ENCODE data around the gene FYN.
A peak's percentile ranks its signal among the peaks of the same experiment; 100 is the strongest.

The FYN gene

DNA sequence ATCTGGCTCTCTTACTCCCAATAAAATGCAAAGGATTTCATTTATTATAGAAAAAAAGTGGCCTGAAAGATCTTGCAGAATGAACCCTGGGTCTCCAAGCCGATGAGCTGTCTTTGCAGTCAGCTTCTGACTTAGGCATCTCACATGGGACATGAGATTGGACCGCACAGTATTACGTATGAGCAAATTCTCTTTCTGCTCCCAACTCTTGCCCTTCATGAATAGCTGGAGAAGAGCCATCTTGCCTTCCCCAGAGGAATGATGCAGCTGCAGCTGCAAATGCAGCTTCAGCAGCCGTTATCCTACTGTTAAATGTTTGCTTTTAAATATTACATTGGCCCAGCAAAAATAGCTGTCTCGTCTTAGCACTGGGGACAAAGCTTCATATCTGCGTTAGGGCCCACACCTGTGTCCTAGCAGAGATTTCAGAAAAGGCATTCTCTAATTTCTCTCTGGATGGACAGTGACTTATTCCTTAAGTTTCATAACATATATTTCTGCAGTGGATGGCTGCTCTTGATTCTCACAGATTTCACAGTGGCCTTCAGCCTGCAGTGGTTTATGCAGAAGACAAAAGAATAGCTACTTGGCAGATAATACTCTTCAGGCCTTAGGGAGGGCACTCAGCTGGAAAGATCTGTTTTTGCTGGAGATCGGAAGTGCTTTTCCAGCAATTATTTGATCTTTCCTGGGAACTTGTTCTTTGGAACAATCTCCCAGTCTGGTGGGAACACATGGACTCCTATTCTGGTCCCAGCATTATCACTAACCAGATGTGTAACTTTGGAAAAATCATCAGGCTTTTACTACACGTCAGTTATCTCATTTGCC is 129.2 kb downstream of the FYN start:
- DNase-seq = peak; percentile 76

DNA sequence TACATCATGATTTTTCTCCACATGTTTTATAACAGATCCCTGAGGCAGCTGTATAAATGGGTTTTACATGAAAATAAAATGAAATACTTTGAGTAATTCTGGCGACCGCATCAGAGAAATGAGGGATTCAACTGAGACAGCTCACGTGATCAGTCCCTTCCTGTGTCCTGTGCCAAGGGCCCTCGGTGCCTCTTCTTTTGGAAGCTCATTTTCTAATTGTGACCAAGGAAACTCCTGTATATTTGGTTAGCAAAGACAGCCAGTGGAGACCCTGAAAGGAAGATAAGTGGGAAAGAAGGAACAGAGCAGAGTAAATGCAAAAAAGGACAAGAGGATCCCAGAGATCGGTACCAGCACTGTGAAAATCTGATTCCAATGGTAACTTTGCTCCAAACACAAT is 129.9 kb downstream of the FYN start:
- DNase-seq = peak; percentile 47

DNA sequence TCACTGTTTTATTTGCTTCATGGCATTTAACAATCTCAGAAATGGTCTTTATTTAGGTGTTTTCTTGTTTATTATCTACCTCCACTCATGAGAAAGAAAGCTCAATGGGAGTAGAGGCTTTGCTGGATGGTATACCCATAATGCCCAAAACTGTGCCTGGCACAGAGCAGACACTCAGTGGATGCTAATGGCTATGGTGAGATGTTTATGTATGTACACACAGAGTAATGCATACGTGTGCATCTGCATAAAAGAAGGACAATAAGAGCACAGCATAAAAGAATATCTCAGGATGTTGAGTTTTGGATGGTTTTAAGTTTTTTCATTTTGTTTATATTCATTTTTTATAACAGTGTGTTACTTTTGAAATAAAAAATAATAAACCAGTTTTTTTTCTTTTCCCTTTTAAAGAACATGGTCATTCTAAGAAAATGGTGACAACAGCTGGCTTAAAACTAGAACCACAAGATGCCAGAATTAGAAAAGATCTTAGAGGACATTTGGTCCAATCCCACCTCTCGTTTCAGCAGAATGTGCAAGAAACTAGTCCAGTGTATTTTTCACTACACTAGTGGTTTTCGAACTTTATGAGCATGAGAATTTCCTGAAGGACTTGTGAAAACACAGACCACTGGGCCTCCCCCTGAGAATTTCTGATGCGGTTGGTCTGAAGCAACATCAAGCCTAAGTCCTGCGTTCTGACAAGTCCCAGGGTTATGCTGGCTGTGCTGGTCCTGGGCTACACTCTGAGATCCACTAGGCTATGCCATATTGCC is 131.9 kb downstream of the FYN start:
- no peak for DNase-seq

DNA sequence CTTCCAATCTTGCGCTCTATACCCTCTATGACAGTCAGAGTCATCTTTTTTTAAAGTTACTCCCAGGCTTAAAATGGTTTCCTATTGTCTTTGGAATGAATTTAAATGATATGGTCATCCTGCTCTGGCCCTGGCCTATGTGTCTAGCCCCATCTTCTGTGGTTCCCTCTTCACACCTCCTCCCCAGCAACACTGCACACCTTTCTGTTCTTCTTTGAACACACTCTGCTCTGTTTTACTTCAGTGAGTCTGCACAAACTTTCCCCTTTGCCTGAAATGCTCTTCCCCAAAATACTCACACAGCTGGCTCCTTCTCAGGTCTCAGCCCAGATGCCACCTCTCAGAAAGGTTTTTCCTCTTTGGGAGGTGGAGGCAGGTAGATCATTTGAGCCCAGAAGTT is 132.7 kb downstream of the FYN start:
- DNase-seq = no peak

DNA sequence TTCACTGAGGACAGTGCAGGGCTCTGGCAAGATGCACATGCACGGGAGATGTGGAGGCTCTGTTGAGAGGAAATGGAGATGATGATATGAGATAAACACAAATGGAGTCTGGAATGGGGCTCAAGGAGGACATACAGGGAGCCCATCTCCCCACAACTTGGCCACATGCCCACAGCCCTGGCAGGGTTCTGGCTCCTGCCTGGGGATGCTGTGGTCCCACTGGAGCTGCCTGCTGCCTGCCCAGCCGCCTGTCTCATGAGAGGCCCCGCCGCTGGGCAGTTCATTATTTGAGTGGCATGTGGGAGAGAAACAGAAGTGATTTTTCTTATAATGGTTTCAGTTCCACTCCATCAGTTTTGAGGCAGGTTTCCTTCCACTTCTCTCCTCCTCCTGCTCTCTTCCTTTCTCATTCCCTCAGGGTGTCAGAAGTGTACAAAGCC is 134.0 kb downstream of the FYN start:
- no peak for DNase-seq

DNA sequence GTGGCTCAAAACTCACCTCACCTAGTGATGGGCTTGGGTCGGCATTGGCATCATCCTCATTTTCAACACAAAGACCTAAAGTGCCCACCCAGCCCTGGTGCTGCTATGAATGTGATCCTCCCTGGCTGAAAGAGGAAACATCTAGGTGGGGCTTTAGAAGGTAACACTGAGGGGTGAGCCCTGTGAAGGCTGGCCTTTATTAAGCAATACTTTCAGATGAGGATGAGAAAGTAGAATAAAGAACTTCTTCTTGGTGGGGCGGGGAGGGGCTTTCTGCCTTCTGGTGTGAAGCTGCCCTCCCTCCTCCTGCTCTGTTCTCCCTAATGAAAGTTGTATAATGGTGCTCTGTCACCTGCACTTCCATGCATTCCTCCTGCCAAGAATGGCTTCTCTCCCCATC is 134.6 kb downstream of the FYN start:
- DNase-seq = no peak

DNA sequence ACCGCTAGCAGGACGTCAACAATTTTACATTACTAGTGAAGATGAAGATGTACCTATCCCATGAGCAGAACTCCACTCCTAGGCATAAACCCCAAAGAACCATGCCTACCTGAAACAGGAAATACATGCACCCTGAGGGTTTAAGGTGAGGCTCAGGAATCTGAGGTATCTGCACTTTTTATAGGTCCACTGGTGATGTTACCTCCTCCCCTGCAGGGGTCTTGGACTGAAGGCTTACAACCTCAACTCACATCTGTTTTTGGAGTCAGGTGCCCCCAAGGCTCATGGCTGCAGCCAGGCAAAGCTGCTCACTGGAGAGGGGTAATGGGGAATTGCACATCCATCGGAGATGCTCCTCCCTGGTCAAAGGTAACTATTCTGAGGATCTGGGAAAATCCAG is 135.1 kb downstream of the FYN start:
- DNase-seq = no peak

DNA sequence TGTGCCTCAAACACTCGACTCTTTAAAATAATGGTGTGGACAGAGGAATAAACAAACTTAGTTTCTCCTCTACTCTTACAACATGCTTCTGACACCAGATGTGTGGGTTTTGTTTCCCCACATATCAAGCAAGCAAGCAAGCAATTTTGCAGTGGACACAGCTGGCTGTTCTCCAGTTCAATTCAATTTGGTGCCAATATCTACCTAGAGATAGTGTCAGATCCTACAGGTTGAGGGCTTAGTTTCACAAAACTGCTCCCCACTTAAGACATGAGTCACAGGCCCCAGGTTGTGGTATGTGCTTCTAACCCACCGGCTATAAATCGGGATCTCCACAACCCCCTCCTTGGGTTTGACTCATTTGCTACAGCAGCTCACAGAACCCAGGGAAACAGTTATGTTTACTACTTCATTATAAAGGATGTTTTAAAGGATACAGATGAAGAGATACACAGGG is 136.2 kb downstream of the FYN start:
- no peak for DNase-seq

DNA sequence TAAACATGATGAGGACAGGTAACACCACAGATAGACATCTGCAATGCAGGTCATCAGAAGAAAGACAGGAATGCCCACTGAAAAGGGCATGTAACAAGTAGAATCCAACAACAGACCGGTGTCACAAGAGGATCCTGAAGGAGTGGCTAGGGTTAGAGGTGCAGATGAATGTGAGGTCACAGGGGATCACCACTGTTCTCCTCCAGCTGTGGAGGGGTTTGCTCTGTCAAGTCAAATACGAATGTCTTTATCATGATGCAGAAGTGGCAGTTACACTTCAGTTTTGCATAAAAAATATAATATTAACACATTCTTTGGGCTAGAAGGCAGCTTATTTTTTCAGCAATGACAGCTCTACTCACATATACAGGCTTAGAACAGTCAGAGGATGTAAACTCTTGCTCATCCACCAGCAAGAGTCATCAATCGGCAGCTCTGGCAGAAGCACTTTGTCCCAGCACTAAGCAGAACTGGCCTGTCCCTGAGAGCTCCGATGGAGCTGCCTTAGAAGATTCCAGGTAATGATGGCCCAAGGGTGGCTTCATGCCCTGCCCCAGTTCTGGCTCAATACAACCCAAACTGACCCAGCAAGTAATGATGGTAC is 137.1 kb downstream of the FYN start:
- no peak for DNase-seq

DNA sequence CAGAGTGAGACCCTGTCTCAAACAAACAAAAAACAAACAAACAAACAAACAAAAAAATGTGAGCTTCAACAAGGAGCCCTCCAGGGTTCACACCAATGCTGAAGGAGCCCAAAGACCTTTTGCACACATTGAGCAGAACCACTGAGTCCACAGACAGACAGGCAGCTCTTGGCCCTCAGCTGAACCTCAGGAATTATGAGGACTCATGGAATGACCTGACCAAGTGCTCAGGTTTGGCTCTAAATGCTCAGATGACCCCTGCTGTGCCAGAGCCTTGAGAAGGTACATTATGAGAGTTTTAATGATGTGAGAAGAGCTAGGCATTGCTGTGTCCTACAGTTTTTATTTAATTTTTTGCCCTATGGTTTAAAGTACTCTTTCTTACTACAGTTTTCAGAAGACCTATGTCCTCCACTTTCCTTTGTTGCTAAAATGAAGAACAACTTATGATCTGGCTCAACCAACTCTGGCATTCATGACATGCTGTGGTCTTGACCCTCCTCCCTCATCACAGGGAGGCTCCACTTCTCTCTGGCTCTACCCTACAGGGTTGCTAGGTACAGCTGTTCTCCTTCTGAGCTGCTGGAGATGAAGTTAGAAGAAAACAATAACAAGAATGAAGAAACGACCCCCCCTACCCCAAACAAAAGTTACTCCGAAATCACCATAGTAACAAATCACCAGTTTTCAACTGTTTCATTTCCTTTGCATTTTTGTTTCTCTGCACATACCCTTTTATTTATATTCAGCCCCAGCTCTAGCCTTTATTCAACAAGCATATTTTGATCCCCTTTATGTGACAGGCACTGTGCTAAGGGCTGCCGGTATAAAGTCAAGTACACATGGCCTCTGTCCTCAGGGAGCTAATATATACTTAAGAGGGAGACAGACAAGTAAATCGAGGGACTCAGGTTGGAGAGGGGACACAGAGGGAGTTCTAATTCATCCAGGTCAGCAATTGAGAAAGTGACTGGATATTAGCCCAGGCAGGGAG is 138.9 kb downstream of the FYN start:
- no peak for DNase-seq

DNA sequence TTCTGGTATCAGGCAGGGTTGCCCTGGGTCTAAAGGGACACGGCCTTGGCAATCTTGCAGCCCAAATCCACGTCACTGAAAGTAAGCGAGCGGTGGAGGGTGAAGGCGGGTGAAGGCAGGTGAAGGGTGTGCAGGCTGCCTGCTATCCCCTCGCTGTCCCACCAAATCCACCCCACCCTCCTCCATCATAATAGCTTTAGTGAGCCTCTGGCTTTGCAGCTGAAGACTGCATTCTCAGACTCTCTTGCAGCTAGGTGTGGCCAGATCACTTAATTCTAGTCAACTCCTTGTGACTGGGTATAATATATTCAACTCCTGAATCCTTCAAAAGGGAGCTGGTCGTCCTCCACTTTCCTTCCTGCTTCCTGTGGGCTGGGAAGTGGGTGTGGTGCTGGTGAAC is 140.9 kb downstream of the FYN start:
- DNase-seq = no peak

DNA sequence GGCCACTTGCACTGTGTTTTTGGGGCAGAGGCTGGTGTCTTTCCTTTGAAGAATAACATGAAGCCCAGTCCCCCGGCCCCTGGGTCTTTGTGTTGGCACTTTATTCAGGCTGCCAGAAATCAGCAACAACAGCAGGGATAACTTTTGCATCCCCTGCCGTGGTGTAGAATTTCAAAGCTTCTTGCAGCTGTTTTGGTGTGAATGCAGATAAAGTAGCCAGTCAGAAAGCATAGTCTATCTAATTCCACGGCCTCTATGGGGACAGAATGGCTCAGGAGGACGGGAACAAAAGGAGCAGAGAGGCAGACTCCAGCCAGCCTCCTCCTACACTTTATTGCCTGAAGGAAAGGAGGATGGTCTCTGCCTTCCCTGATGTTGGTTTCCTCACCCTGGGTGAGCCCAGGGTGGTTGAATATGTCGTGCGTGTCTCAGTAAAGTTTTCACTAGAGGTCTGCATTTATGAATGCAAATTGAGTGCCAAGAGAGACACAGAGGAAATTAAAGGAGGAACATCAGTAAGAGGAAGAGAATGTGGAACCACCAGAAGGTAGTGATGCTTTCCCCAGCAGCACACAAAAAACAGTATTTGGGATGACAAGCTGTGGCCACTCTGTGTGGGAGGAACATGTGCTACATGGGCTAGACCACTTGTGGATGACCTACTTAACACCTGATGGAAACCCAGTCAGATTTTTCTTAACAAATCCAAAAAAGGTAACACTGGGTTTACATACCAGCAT is 141.6 kb downstream of the FYN start:
- DNase-seq = no peak

DNA sequence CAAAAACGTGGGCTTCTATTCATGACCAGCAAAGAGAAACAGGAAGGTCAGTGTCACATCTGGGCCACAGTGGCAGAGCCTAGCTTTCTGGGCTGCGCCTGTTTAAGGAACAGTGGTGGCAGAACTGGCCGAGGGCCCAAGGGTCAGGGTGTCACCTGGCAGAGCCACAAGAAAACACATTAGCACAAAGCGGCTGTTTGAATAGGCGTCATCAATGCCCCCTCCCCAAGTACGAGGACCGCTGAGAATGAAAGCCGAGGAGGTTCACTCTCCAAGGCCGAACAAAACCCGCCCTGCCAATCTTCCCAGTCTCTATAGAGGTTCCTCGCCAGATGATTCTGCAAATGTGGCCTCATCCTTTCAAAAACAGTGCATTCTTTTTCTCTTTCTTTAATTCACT is 142.4 kb downstream of the FYN start:
- DNase-seq = peak; percentile 69

DNA sequence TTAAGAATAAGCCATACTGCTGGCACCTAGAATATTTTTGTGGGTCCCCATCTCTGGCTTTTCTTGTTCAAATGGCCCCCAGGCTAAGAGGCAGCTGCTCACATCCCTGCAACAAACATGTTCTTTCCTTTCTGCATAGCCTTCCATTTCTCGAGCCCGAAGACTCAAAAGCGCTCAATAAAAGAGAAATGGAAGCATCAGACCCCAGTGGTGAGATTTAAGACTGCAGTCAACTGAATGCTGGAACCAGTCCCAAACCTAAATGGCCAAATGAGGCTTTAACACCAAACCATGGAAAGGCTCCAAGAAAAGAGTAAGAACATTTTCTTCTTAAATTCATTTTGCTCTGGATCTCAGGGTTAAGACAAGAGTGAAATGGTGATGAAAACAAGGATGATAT is 145.4 kb downstream of the FYN start:
- DNase-seq = peak; percentile 34

DNA sequence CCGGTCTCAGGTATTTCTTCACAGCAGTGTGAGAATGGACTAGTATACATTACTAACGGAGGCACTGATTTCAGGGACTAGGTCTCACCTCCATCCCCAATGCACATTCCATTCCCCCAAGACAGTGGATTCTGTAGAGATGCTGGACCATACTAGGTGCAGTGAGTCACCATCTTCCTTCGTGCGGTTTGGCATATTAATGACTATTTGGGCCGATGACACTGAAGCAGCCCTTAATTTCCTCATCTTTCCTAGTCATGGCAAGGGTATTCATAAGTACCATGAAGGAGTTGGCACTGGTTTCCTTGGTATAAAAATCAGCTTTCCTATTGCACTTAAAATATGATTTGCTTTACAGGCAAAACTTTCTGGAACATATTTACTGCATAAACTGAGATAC is 146.2 kb downstream of the FYN start:
- DNase-seq = no peak

DNA sequence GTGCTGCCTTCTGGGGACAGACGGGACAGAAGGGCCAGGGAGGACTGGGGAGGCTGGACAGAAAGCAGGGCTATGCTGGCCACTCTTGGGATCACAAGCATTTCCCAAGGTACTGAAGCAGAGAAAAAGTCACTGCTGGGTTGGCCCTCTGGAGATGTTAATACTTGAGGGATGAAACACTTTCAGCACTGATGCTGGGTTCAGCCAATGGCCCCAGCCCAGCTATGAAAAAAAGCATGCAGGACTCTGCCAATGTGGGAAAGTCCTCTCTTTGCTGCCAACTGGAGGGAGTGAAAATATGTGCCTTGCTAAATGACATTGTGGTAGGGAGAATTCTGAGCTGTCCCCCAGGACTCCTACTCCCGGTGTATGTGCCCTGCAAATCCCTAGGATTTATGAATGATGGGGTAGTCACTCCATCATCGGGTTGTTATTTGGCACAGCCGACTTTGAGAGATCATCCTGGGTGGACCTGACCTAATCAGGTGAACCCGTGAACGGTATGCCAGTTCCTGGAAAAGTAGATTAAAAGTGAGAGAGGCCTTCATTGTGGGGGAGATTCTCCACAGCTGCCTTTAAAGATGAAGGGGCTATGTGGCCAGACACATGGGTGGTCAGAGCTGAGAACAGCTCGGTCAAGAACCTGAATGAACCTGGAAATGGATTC is 147.7 kb downstream of the FYN start:
- peak; percentile 43 for DNase-seq

DNA sequence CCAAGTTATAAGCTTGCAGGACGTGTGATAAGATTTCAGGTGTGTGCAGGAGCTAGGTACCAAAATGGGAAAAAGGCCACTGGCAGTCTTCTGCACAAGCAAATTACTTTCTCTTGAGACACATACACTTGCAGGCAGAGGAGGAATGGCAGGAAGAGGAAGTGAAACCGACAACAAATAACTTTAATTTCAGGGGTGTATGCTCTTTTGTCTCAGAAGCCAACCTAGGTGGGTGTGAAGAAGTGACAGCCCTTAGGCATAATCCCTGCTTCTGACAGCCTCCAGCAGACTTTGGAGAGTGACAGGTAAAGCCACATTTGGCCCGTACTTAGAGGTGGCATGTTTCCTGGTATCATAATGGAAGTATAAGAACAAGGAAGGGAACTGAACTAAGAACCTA is 148.7 kb downstream of the FYN start:
- no peak for DNase-seq

DNA sequence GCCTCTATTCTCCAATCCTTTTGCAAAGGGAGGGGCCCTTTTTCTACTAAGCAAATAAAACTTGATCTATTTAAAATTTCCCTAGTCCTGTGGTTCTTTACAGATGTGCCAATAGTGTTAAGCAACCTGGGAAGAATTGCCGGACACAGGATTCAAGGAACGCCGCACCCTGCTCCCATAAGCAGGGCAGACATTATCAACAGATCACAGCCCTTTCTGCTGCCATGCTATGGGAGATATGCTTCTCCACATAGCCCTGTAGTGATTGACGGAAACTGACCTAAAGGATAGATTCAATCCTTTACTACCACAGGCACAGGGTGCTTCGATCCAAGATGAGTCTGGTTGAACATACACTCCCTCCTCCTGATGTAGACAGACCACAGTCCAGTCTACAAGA is 149.2 kb downstream of the FYN start:
- no peak for DNase-seq

DNA sequence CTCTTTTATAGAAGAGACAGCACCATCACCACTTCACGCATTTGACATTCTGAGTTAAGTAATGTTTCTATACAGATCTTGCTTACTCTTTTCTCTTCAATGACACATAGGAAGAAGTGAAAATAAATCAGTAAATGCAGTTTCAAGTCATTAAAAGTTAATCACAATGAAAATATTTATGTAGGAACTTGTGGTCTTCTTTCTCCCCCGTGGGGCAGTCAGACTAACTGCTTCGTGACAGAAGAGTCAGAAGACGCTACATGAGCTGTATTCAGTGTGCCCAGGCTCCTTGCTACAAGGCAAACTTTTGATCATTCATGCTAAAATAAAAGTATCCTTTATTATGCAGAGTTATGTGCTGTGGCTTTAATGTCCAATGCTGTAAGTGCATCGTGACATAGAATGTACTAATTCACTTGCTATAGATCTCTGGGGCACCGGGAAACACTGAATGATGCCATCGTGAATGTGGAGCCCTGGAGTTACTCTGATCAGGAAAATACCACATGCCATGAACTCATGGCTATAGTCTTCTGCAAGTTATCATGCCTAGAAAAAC is 149.8 kb downstream of the FYN start:
- no peak for DNase-seq

DNA sequence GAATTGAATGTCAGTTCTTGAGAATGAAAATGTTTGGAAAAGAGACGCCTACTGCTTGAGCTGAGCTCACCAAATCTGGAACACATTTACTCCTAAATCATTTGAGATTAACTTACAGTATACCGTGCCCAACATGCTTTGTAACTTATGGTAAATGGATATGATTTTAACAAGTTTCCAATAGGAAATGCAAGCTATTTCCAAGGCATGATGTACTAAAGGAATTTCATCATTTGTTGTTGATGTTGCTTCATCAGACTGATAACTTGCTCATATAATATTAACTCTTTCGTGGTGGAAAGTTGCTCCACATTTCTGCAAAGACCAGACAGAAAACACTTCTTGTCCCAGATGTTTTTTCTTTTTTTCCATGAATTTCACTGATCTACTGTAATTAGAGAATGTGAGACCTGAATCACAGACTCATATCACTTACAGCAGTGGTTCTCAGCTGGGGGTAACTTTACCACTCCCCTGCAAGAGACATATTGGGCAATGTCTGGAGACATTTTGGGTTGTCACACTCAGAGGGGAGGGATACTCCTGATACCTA is 151.0 kb downstream of the FYN start:
- DNase-seq = no peak

DNA sequence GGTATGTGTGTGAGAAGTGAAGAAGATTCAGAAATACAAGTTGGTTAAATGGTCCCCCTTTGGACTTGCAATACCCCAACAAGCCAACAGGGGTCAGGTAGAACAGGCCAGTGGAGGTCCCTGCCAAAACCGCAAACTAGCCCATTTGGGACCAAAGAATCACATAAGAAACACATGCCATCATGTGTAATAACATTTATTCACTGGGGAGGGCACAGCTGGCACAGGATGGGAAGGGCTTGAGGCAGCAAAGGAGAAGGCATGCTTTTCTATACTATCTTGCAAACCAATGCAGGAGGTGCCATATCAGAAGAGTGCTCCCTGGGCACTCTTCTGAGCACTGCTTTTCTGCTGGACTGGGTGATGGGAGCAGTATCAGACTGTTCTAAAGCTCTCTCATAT is 151.5 kb downstream of the FYN start:
- DNase-seq = no peak

Measured in midbrain (tissue), 1 donor.